HG02981 (cell line): Measurements from ENCODE around the gene TARBP2.
"Not testable (repeated sequence)": the region's sequence is repeated elsewhere in the genome, so short reads cannot be mapped to it uniquely, and the experiment has no call there.

Experiments used
- ATAC-seq: cut with Tn5 transposase; IDR thresholded peaks from one replicate; pipeline ENCODE4 v1.9.1; 2021; ENCODE audit warnings: mild to moderate bottlenecking, moderate library complexity; ENCODE audit not compliant: unreplicated experiment

TARBP2 gene

DNA sequence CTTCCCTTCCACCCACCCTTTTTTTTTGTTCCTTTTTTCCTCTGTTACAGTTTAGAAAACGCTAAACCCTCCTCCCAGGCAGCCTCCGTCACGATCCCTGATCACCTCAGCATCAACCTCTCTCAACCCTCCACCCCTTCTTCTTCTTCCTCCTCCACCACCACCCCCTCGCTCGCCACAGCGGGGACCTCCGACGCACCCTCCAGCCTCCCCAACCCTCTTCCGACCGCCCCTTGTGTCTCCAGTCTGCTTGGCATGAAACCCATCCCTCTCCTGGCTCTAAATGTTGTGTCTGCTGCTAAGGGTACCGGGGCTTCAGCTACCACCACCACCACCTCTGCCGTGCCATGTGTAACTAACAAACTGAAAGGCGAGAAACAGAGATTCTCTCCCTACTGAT, 26.3 kb upstream of the TARBP2 start:
- no peak for ATAC-seq

GRCh38 chr12:53476769-53477209, 24.3 kb upstream of the TARBP2 start:
- no peak for ATAC-seq

DNA sequence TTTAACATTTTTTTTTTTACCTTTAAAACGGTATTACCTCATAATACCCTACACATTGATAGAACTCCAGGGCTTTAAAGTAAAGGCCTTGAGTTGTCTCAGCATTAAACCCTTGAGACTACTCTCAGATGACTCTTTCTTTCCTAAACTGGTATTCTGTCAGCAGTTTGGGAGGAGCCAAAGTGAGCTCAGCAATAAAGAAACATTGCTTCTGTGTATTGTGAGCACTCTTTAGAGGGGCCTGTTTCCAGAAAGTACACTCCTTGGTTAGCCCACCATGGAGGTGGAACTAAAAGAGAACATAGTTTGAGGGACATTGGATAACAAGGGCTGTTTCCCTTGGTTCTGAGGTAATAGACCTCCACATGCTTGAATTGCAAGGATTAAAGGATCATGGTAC, 22.2 kb upstream of the TARBP2 start:
- ATAC-seq: no peak

- no peak for ATAC-seq
Measured at GRCh38 chr12:53479331-53479730, 21.8 kb upstream of the TARBP2 start.

DNA sequence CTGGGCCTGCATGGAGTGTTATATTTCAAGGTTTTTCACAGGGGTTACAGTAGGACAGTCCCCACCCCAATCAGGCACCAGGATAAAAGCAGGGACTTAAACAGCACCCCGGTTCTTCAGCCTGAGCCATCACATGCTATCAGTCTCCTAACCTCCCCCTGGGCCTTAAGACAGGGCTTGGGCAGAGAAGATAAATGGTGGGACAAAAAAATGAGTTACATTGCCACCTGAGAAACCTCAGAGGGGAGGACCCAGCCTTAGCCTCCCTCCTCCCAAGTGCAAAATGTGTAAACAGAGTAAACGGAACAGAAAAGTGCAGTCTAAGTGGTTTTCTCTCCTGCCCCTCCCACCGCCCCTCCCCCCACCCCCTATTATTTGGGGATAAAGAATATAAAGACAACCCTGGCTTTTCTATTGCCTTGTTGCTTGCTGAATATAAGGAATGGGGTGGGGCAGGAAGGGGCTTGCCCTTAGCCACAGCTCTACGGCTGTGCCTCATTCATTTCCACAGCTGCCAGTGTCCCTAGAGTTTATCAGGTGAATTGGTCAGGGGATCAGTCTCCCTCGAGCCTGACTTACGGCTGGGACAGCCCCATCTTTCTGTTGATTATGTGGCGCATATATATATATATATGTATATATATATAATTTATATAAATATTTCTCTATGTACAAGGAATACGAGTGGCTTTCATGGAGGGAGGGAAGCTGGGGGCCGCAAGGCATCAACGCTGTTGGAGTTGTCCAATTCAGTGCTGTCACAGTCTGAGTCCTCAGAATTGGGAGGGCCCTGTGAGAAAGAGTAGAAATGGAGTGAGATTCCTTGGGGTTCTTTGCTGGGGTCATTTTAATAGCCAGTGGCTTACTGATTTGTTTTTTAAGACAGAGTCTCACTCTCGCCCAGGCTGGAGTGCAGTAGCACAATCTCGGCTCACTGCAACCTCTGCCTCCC, 20.3 kb upstream of the TARBP2 start:
- ATAC-seq: no peak

- not testable (repeated sequence) for ATAC-seq
Measured at GRCh38 chr12:53481458-53481857, 19.6 kb upstream of the TARBP2 start.

- ATAC-seq: no peak
Measured at GRCh38 chr12:53481939-53482586, 19.0 kb upstream of the TARBP2 start.

GRCh38 chr12:53482626-53483168, 18.4 kb upstream of the TARBP2 start:
- no peak for ATAC-seq

DNA sequence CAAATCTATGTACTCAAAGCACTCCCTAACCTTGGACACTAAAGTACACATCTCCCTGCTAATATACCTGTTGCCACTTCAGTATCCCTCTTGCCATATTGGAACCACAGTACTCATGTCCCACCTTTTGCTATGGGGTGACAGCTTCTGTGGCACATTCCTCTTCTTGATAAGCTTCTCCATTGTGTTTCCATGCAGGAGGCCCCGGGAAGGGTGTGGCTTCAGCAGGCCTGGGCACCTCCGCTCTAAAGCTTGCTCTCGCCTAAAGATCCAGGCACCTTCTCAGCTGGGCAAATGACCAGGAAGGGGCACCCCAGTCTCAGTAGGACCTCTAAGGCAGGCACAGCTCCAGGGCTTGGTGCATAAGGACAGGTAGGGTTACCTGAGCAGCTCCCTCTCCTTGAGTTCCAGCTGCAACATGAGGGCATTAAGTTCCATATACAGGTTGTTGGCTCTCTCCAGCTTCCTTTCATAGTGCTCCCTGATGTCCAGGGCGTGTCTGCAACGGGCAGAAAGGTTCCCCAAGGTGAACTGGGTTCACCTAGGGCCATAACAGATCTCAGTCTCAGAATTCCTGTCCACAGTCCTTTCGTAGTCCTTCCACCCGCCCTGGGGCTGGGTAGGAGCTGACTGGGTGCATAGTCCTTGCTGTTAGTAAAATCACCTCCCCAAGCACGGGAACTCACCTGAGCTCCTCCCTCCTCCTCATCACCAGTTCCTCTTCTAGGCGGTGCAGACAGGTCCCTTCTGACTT, 17.7 kb upstream of the TARBP2 start:
- ATAC-seq: no peak

GRCh38 chr12:53483979-53484377, 17.1 kb upstream of the TARBP2 start:
- ATAC-seq: no peak

GRCh38 chr12:53484686-53485575, 16.2 kb upstream of the TARBP2 start:
- ATAC-seq: no peak

- ATAC-seq: no peak
Measured at GRCh38 chr12:53485955-53486735, 14.9 kb upstream of the TARBP2 start.

- no peak for ATAC-seq
Measured at GRCh38 chr12:53486736-53487487, 14.2 kb upstream of the TARBP2 start.

DNA sequence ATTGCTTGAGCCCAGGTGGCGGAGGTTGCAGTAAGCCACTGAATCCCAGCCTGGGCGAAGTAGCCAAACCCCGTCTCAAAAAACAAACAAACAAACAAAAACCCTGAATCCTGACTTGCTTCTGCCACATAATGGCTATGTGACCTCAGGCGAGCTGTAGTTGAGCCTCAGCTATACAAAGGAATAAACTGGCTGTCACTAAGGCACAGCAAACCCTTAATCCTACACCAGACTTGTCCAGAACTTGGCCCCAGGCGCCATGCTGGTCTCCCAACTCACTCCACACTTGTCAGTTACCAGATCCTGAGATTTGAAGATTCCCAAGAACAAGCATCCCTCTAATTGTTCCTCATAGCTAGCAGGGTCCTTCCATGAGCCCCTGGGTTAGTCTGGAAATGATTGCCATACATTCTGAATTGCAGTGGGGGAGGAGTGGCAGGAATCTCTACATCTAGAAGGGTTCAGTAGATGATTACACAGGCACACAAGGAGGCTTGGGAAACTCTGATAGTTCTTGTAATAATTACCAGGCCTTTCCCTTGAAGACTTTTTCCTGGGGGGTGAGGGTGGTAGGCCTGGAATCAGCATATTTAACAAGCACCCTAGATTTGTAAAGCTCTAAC, 11.7 kb upstream of the TARBP2 start:
- no peak for ATAC-seq

DNA sequence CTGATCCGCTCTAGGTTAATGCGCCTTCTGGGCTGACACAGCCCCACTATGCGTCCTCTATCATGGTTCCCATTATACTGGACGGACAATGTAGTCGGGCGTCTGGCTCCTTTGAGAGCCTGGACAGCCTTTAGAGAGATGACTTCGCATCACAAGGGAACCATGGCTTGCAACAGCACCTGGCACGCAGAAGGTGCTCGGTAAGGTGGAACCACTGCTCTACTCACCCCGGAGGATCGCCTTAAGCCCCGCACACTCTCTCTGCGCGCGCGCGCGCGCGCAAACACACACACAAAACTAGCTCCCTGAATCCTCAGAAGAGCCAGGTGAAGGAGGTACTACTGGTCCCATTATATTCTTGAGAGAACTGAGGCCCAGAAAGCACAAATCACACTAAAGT, 8.9 kb upstream of the TARBP2 start:
- no peak for ATAC-seq

DNA sequence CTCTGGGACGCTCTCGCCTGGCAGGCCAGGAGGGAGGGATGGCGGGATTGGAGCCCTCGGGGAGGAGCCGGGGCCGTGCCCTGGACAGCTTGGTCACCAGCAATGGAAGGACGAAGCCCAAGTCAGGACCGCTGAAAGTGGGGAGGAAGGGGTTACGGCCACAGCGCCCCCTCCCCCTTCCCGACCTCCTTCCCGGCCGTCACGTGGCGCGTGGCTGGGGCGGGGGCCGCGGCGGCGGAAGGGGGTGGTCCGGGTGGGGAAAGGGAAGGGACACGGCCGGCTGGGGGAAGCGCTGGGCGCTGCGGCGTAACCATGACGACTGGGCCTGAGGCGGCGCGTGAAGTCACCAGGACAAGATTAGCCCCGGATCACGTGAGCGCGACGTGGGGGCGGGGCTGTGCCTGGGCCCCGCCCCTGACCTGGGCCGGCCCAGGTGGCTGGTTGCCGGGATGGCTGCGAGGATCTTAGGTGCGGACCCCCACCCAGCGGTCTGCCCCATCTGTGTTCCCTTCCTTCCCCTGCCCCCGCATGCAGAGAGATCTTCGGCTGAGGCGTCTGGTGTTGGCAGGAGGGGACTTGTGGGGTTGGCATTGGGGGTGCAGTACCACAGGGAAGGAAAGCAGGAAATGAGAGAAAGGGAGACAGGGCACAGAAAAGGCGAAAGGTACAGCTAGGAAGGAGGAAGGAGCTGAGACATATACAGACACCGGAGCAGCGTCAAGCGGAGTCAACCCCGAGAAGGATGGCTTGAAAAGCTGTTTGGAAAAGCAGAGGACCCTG, 8.1 kb upstream of the TARBP2 start:
- peak; percentile 92 for ATAC-seq

DNA sequence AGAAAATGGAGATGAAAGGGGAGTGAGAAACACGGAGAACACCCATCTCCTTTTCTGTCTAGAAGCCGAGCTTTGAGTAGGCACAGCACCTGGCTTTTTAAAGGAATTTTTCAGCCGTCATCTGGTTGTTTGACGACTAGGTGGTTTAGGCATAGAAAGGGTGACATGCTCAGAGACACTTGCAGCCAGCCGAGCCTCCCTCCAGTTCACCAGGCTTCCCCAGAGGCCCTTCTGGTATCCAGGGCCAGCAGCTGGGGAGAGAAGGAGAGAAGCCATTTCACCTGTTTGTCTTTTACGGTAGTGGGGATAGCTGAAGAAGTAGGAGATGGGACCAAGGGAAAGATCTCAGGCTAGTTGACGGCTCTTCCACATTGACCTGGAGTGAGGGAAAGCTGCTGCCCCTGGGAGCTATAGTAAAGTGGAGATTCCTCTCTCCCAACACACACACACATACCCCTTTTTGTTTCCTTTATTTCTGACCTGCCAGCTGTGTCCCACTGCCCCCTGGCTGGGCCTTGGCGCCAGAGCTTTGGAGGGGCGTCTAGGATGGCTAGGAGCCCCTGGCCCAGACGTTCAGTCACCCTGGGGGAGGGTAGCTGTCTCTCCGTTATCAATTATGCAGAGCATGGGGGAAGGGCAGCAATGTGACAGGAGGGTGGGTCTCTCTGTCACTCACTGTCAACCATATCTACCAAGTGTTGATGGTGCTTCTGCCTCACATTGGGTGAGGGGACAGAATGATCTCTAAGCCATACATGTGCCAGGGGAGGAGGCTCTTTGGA, 7.3 kb upstream of the TARBP2 start:
- ATAC-seq: no peak
